ENCODE measurements around the gene TMBIM4. TPM values are rescaled to one million over a fixed set of nuclear protein-coding genes. Genes with fewer than 3 reads are reported as not detected.

TMBIM4 gene
- total RNA-seq, 1 donor from 2014 or later: 34.1 TPM

DNA sequence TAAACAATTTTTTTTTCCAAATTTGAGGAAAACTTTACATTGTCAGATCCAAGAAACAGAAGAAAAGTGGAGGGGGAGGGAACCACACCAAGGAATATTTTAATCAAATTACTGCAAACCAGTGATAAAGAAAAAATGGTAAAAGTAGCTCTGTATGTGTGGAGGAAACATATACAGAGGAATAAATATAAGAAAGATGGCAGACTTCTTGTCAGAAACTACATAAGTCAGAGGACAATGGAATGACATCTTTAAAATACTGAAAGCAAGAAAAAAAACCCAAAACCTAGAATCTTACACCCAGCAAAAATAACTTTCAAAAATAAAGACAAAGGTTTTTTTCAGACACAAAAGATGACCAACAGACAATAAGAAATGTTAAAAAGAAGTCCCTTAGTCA lies 29.1 kb downstream of the TMBIM4 start:
- peaks cover 8% of the 10 kb centered on the region for H3K4me1 Mint-ChIP-seq (ENCODE audit: low read depth)
- peaks cover 16% of the 10 kb centered on the region for H3K9me3 Mint-ChIP-seq (ENCODE audit: low read depth)
- DNase-seq (ENCODE audit: low spot score): no peak
- H3K27ac Mint-ChIP-seq (ENCODE audit: unreplicated experiment): no peak overlapping the region
- no peak overlapping the region for H3K4me3 Mint-ChIP-seq (ENCODE audit: unreplicated experiment)
- TF ChIP-seq, protein P1, sequence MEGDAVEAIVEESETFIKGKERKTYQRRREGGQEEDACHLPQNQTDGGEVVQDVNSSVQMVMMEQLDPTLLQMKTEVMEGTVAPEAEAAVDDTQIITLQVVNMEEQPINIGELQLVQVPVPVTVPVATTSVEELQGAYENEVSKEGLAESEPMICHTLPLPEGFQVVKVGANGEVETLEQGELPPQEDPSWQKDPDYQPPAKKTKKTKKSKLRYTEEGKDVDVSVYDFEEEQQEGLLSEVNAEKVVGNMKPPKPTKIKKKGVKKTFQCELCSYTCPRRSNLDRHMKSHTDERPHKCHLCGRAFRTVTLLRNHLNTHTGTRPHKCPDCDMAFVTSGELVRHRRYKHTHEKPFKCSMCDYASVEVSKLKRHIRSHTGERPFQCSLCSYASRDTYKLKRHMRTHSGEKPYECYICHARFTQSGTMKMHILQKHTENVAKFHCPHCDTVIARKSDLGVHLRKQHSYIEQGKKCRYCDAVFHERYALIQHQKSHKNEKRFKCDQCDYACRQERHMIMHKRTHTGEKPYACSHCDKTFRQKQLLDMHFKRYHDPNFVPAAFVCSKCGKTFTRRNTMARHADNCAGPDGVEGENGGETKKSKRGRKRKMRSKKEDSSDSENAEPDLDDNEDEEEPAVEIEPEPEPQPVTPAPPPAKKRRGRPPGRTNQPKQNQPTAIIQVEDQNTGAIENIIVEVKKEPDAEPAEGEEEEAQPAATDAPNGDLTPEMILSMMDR (IDR thresholded peaks at IDR 0.05): no peak
- H3K36me3 Mint-ChIP-seq (ENCODE audit: low read depth): peaks cover 28% of the 10 kb centered on the region
- H3K27me3 Mint-ChIP-seq (ENCODE audit: low read depth): no peaks in the 10 kb centered on the region

DNA sequence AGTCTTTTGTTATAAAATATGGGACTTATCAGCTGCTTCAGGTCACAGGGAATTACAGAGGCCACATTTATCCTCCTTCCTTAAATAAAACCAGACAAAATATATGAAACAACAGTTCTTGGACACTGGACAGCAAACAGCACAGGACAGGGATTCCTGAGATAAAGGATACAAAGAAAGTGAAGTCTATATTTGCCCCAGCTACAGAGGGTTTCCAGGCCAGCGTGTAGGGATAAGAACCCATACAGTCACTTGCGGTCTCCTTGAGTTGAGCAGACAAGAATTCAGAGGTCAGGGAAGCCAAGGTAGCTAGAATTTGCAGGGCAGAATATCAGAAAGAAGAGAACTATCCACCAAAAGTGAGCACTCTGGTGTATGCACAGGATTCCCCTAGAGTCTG lies 30.5 kb downstream of the TMBIM4 start:
- Mint-ChIP-seq H3K4me3 (ENCODE audit: unreplicated experiment) (no peak overlapping the region), H3K4me1 (ENCODE audit: low read depth) (no peaks in the 10 kb centered on the region), H3K36me3 (ENCODE audit: low read depth) (peaks cover 23% of the 10 kb centered on the region), H3K9me3 (ENCODE audit: low read depth) (peaks cover 16% of the 10 kb centered on the region), H3K27me3 (ENCODE audit: low read depth) (no peaks in the 10 kb centered on the region), H3K27ac (ENCODE audit: unreplicated experiment) (no peak overlapping the region)
- DNase-seq (ENCODE audit: low spot score): no peak
- TF ChIP-seq, protein P1 (IDR thresholded peaks at IDR 0.05): no peak

GRCh38 chr12:66137937-66138336 lies 31.9 kb downstream of the TMBIM4 start:
- TF ChIP-seq, protein P1 (IDR thresholded peaks at IDR 0.05): no peak

GRCh38 chr12:66132408-66132807 lies 37.4 kb downstream of the TMBIM4 start:
- Mint-ChIP-seq H3K4me3 (ENCODE audit: unreplicated experiment) (peak overlapping the region; percentile 22), H3K27me3 (ENCODE audit: low read depth) (no peaks in the 10 kb centered on the region), H3K36me3 (ENCODE audit: low read depth) (peaks cover 9% of the 10 kb centered on the region), H3K9me3 (ENCODE audit: low read depth) (no peaks in the 10 kb centered on the region), H3K27ac (ENCODE audit: unreplicated experiment) (peak overlapping the region; percentile 82), H3K4me1 (ENCODE audit: low read depth) (peaks cover 42% of the 10 kb centered on the region)
- no peak for DNase-seq (ENCODE audit: low spot score)
- TF ChIP-seq, protein P1 (IDR thresholded peaks at IDR 0.05): no peak

More at GRCh38 chr12:66137937-66138336, 31.9 kb downstream of the TMBIM4 start:
- DNase-seq (ENCODE audit: low spot score): no peak
- H3K4me1 Mint-ChIP-seq (ENCODE audit: low read depth): peaks cover 1% of the 10 kb centered on the region
- no peak overlapping the region for H3K27ac Mint-ChIP-seq (ENCODE audit: unreplicated experiment)
- H3K4me3 Mint-ChIP-seq (ENCODE audit: unreplicated experiment): no peak overlapping the region
- H3K36me3 Mint-ChIP-seq (ENCODE audit: low read depth): peaks cover 23% of the 10 kb centered on the region
- H3K27me3 Mint-ChIP-seq (ENCODE audit: low read depth): no peaks in the 10 kb centered on the region
- peaks cover 16% of the 10 kb centered on the region for H3K9me3 Mint-ChIP-seq (ENCODE audit: low read depth)

DNA sequence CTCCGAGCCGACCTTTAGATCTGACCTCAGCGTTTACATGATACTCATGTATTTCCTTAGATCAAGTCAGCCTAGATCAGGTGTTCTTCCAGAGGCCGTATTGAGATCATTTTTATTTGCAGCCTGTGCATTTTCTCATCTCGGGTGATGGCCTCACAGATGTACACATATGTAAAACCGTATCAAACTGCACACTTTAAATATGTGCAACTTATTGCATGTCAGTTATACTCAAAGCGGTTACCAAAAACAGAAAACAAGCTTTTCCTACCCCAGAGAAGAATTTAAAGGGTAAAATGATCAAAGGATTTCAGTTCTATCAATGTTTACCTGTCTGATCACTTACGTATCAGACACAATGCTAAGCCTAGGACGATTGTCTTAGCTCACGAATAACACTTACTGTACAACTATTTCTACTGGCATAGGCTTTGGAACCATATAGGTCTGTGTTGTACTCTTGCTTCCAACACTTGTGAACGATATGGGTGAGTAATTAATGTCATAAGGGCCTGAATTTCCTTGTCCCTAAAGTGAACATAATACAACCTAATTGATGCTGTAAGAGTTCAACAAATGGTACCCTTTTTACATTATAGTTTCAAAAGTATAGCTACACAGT lies 38.6 kb downstream of the TMBIM4 start:
- Mint-ChIP-seq H3K4me1 (ENCODE audit: low read depth) (peaks cover 42% of the 10 kb centered on the region), H3K9me3 (ENCODE audit: low read depth) (no peaks in the 10 kb centered on the region), H3K4me3 (ENCODE audit: unreplicated experiment) (peak overlapping the region; percentile 97), H3K27me3 (ENCODE audit: low read depth) (no peaks in the 10 kb centered on the region), H3K36me3 (ENCODE audit: low read depth) (peaks cover 14% of the 10 kb centered on the region), H3K27ac (ENCODE audit: unreplicated experiment) (peak overlapping the region; percentile 97)
- TF ChIP-seq, protein P1 (IDR thresholded peaks at IDR 0.05): no peak
- no peak for DNase-seq (ENCODE audit: low spot score)

Measured in chondrocyte (in vitro differentiated cells).